ENCODE measurements around the gene SMYD2. TPM values are rescaled to one million over a fixed set of nuclear protein-coding genes. Genes with fewer than 3 reads are reported as not detected.
A peak's percentile ranks its signal among the peaks of the same experiment; 100 is the strongest.

Gene SMYD2
- total RNA-seq, 1 experiment from 2014 or later = 6.4 TPM

DNA sequence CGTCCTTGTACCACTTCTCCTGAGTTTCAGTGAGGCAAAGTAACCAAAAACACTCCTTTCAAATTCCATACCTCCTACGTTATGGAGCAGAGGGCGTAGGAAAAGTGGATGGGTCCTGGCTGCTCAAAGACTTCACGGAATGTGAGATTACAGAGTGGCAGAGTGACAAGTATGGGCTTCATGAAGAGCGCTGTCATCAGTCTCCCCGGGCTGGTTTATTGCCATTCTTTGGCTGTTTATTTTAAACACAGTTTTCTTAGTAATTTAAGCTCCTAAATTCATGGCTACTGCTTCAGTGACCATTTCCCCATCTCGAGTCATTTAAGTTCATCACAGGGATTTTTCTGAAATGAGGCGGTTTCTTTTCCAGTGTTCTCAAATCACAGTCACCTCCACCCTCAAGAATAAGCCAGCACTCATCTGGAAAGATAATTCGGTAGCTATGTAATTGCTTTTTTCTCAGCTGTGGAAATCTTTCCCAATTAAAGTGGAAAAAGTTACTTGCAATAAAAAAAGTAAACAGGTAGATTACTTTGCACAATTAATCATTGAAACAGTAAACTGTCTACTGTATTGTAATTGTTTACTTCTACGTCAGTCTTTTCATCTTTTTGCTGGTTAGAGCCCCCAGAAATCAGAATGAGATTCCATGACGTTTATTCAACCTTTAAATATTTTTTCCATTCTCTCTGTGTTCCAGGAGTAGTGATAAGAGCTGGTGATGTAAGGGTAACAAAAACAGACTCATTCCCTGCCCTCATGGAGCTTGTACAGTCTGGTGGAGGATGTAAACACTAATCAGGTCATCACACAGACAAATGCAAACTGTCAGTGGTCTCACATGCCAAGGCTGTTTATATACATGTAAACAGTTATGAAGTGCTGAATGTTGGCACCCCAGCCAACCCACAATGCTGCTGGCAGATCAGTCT is 3.0 kb upstream of the SMYD2 start:
- peaks cover 30% of the 10 kb centered on the region for H3K4me1 Mint-ChIP-seq
- H3K27ac Mint-ChIP-seq = no peak overlapping the region
- peaks cover 11% of the 10 kb centered on the region for H3K9me3 Mint-ChIP-seq
- no peak for TF ChIP-seq GTF2I (CRISPR knock-in tag; conservative IDR thresholded peaks at IDR 0.05)
- no peak for TF ChIP-seq NFATC4 (CRISPR knock-in tag; IDR thresholded peaks at IDR 0.05)
- no peak for TF ChIP-seq ZNF219 (CRISPR knock-in tag; IDR thresholded peaks at IDR 0.05; ENCODE audit: borderline replicate concordance)
- no peak for TF ChIP-seq ELF4 (CRISPR knock-in tag; IDR thresholded peaks at IDR 0.05; ENCODE audit: low read depth)
- TF ChIP-seq ATF6 (CRISPR knock-in tag; IDR thresholded peaks at IDR 0.05) = no peak
- CTCF ChIA-PET = interaction anchor here (1.6 to 4.8 kb wide), 3 partner anchors 11 to 54 kb away, joined by 3 to 31 read pairs (median 10); no protein-coding TSS in a partner anchor
- no peak overlapping the region for H3K4me3 Mint-ChIP-seq
- DNase-seq (ENCODE audit: low spot score) (no peak), ATAC-seq (no peak)
- 0 out of 2 replicates have a peak, but pooled peaks cover 2% of the 10 kb centered on the region for H3K36me3 Mint-ChIP-seq
- H3K27me3 Mint-ChIP-seq (ENCODE audit: low read depth) = peaks cover 39% of the 10 kb centered on the region
- POLR2A ChIA-PET = no interaction called here

- POLR2A ChIA-PET = interaction anchor here (1.0 kb wide), 1 partner anchor 37 kb away, joined by 3 read pairs; no protein-coding TSS in a partner anchor
- Mint-ChIP-seq H3K27ac (peak overlapping the region; percentile 82), H3K27me3 (ENCODE audit: low read depth) (peaks cover 53% of the 10 kb centered on the region), H3K9me3 (peaks cover 3% of the 10 kb centered on the region), H3K4me1 (peaks cover 37% of the 10 kb centered on the region), H3K4me3 (peak overlapping the region; percentile 83), H3K36me3 (0 out of 2 replicates have a peak, but pooled peaks cover 2% of the 10 kb centered on the region)
- TF ChIP-seq, protein P1, sequence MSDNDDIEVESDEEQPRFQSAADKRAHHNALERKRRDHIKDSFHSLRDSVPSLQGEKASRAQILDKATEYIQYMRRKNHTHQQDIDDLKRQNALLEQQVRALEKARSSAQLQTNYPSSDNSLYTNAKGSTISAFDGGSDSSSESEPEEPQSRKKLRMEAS (CRISPR knock-in tag; IDR thresholded peaks at IDR 0.05) = peak; percentile 80; the same call in 1 of the 2 replicates
- TF ChIP-seq ATF2 (CRISPR knock-in tag; IDR thresholded peaks at IDR 0.05; ENCODE audit: borderline replicate concordance, low read depth) (no peak), ETV6 (CRISPR knock-in tag; IDR thresholded peaks at IDR 0.05) (peak; percentile 45; the same call in 1 of the 2 replicates), KAT7 (CRISPR knock-in tag; IDR thresholded peaks at IDR 0.05; ENCODE audit: borderline replicate concordance) (no peak), NFYB (CRISPR knock-in tag; conservative IDR thresholded peaks at IDR 0.05; ENCODE audit: low read depth) (peak; percentile 23; the same call in 1 of the 2 replicates), SP1 (CRISPR knock-in tag; conservative IDR thresholded peaks at IDR 0.05) (0 out of 2 replicates have a peak, but pooled peaks have one; percentile 14)
- TF ChIP-seq, protein P2, sequence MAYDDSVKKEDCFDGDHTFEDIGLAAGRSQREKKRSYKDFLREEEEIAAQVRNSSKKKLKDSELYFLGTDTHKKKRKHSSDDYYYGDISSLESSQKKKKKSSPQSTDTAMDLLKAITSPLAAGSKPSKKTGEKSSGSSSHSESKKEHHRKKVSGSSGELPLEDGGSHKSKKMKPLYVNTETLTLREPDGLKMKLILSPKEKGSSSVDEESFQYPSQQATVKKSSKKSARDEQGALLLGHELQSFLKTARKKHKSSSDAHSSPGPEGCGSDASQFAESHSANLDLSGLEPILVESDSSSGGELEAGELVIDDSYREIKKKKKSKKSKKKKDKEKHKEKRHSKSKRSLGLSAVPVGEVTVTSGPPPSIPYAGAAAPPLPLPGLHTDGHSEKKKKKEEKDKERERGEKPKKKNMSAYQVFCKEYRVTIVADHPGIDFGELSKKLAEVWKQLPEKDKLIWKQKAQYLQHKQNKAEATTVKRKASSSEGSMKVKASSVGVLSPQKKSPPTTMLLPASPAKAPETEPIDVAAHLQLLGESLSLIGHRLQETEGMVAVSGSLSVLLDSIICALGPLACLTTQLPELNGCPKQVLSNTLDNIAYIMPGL (CRISPR knock-in tag; IDR thresholded peaks at IDR 0.05) = no peak
- DNase-seq (ENCODE audit: low spot score) (peak; percentile 31), ATAC-seq (peak; percentile 66)
- CTCF ChIA-PET = interaction anchor here (1.1 to 2.0 kb wide), 6 partner anchors 9 to 66 kb away, joined by 3 to 15 read pairs (median 9); no protein-coding TSS in a partner anchor
Measured at GRCh38 chr1:214280386-214281020, 456 bp upstream of the SMYD2 start.
